Neural cell (in vitro differentiated cells): ENCODE data around the gene OPN4.

Source experiments
- TAF1 ChIP-seq: IDR thresholded peaks from 2 replicates; pipeline ENCODE4 v1.6.1; 2012; ENCODE audit warnings: low read depth
- TF ChIP-seq, protein P1 (sequence below): fragments of 450-650 bp; IDR thresholded peaks from 2 replicates; pipeline ENCODE4 v1.5.1; 2014; ENCODE audit warnings: antibody characterized with exemption, mild to moderate bottlenecking, moderate library complexity; ENCODE audit not compliant: poor library complexity, severe bottlenecking

DNA sequence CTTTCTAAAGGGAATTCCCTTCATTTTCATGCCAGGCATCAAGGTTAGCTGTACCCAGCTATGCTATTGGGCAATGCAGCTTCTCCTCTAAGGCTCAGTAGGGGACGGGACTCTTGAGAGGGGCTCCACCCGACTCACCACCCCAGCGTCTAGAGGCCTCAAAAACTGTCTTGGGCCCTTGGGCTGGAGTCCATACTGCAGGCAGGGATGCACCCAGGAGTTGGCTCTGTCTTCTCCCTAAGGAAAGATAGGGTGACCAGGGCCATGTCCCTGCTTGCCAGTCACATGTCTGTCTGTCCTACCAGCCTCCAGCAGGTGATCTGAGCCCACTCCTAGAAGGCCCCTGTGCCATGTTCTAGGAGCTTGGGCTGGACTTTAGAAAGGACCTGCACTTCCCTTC is 1.2 kb downstream of the OPN4 start:
- TF ChIP-seq, protein P1, sequence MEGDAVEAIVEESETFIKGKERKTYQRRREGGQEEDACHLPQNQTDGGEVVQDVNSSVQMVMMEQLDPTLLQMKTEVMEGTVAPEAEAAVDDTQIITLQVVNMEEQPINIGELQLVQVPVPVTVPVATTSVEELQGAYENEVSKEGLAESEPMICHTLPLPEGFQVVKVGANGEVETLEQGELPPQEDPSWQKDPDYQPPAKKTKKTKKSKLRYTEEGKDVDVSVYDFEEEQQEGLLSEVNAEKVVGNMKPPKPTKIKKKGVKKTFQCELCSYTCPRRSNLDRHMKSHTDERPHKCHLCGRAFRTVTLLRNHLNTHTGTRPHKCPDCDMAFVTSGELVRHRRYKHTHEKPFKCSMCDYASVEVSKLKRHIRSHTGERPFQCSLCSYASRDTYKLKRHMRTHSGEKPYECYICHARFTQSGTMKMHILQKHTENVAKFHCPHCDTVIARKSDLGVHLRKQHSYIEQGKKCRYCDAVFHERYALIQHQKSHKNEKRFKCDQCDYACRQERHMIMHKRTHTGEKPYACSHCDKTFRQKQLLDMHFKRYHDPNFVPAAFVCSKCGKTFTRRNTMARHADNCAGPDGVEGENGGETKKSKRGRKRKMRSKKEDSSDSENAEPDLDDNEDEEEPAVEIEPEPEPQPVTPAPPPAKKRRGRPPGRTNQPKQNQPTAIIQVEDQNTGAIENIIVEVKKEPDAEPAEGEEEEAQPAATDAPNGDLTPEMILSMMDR = no peak
- no peak for TF ChIP-seq TAF1
